Heart left ventricle (tissue), 16 donors: ENCODE measurements around the gene SNORC. TPM values are rescaled to one million over a fixed set of nuclear protein-coding genes. Genes with fewer than 3 reads are reported as not detected.

Experiments used
- ATAC-seq, 4 donors: fragments of 200-7000 bp; cut with Tn5 transposase; one replicate each; pipeline ENCODE4 v1.9.1; 2020 to 2022; ENCODE audit warnings: moderate library complexity in 4 of 4, mild to moderate bottlenecking in 3 of 4, moderate number of reproducible peaks in 1 of 4
- DNase-seq, 5 donors: peaks; one replicate each; pipeline ENCODE4 v3.0.0-alpha.2; 2020
- H3K27ac ChIP-seq, 12 donors: fragments of 200-600 bp; sonication (generic) in 4 of 12; one replicate each; pipeline versions ENCODE4 v1.5.0 to v1.8.0; 2016 to 2022; ENCODE audit warnings: mild to moderate bottlenecking in 2 of 12
- H3K27me3 ChIP-seq, 9 donors: fragments of 200-600 bp; sonication (generic) in 2 of 9; one replicate each; pipeline versions ENCODE4 v1.5.1 to v1.8.0; 2016 to 2022; ENCODE audit warnings: mild to moderate bottlenecking in 3 of 9
- H3K36me3 ChIP-seq, 9 donors: fragments of 200-600 bp; sonication (generic) in 2 of 9; one replicate each; pipeline versions ENCODE4 v1.5.0 to v1.8.0; 2018 to 2022; ENCODE audit warnings: mild to moderate bottlenecking in 2 of 9
- H3K4me1 ChIP-seq, 12 donors: fragments of 200-600 bp; sonication (generic) in 4 of 12; one replicate each; pipeline versions ENCODE4 v1.5.0 to v1.8.0; 2016 to 2022; ENCODE audit warnings: mild to moderate bottlenecking in 3 of 12
- H3K4me3 ChIP-seq, 12 donors: fragments of 200-600 bp; sonication (generic) in 4 of 12; one replicate each; pipeline versions ENCODE4 v1.5.0 to v1.8.0; 2017 to 2022; ENCODE audit warnings: mild to moderate bottlenecking in 9 of 12, moderate library complexity in 4 of 12
- H3K9me3 ChIP-seq, 12 donors: fragments of 200-600 bp; sonication (generic) in 4 of 12; one replicate each; pipeline versions ENCODE4 v1.5.0 to v1.8.0; 2016 to 2022; ENCODE audit warnings: mild to moderate bottlenecking in 1 of 12
- POLR2A ChIP-seq, 2 donors: fragments of 450-650 bp; IDR thresholded peaks; one replicate each; pipeline ENCODE4 v1.6.1; 2017; ENCODE audit warnings: antibody characterized with exemption in 2 of 2, mild to moderate bottlenecking in 2 of 2, moderate library complexity in 2 of 2
- WGBS, 4 donors: extraction: QIAGEN DNeasy Blood & Tissue Kit in 2 of 4; methylation state at CpG; one replicate each; pipeline versions ENCODE4 v1.1.5 to v1.1.7; 2013 to 2018; 5-methylcytosine and 5-hydroxymethylcytosine counted together
- intact Hi-C, 10 donors: fragments of 100-400 bp; cut with DNase I; formaldehyde crosslinking; loops; one replicate each; pipeline versions ENCODE4 v1.11.1 to v1.14.2; 2022
- polyA plus RNA-seq, 2 donors: library from polyadenylated mRNA; stranded (reverse); fragments of 200-250 nt; gene quantifications; one replicate each; pipeline ENCODE4 v1.2.3, GENCODE V29; 2013
- total RNA-seq, 9 donors: library from RNA; depleted of rRNA in 2 of 9; stranded (reverse); fragments of >200 nt in 2 of 9; fragmentation: NEBNext Ultra II Directional in 3 of 9; extraction: Animal tissue kit (Norgen Biotek cat#: 25700) in 3 of 9; gene quantifications; one replicate each; pipeline versions ENCODE4 v1.1.0 to v1.2.4, GENCODE V29; 2016 to 2023
- TF ChIP-seq, protein P1 (sequence below), 12 donors: fragments of 200-600 bp; sonication (generic) in 4 of 12; IDR thresholded peaks; one replicate each; pipeline versions ENCODE4 v1.5.0 to v1.8.0; 2018 to 2022; ENCODE audit warnings: antibody characterized with exemption in 12 of 12, mild to moderate bottlenecking in 5 of 12
- donor health status: ischemic (EF 13 %, LVEDD 7.1; RV severe dilation, severe dysfunction).
- donor health status: healthy with polysubstance abuse.
- donor health status: DM: no; HTN: yes; CAD: no.
- donor health status: DM: no; HTN: no; CAD: no.
- donor health status: ischemic (EF 25% LVEDD 6.9; RV normal size, moderate dysfunction).
- donor health status: ischemic (EF 25% LVEDD 5.7; RV mildly dilated, moderate dysfunction).
- donor health status: healthy.
- donor health status: DM: yes; HTN: yes; CAD: no.
- donor health status: ischemic (EF 35%, LVEDD 5.7; RV mildly dilated, moderate dysfunction).
- donor health status: nonischemic (EF 11% LVEDD 7.7; RV severe dilation, severe dysfunction).
- donor health status: DM: yes; HTN: yes; CAD: no.
- donor health status: PGD.
- donor health status: ischemic (EF 29% LVEDD 5.4; RV normal size, mild dysfunction).
- donor health status: nonischemic (EF 23%, LVEDD 6.1; RV moderate dilation, normal function).

Gene SNORC
- total and polyA plus RNA-seq, 11 donors: 0.38 to 2.9 (median 0.74) TPM

DNA sequence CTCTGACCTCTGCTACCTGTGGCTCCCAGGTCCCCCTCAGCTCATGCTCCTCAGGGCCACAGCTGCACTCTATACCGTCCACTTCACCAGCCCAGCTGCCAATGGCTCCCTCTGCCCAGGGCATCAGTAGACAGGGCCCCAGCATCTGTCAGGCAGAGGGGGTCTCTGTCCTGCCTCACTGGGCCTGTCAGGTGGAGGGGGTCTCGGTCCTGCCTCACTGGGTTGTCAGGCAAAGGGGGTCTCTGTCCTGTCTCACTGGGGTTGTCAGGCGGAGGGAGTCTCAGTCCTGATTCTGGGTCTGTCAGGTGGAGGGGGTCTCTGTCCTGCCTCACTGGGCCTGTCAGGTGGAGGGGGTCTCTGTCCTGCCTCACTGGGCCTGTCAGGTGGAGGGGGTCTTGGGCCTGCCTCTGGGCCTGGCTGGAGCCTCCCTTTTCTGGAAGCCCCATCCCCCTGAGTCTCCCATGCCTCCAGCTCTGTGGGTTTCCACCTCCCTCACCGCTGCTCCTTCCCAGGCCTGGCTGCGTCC, 19.9 kb downstream of the SNORC start:
- no peak for DNase-seq
- ATAC-seq: no peak
- no peak for TF ChIP-seq POLR2A (IDR thresholded peaks at IDR 0.05)
- TF ChIP-seq, protein P1, sequence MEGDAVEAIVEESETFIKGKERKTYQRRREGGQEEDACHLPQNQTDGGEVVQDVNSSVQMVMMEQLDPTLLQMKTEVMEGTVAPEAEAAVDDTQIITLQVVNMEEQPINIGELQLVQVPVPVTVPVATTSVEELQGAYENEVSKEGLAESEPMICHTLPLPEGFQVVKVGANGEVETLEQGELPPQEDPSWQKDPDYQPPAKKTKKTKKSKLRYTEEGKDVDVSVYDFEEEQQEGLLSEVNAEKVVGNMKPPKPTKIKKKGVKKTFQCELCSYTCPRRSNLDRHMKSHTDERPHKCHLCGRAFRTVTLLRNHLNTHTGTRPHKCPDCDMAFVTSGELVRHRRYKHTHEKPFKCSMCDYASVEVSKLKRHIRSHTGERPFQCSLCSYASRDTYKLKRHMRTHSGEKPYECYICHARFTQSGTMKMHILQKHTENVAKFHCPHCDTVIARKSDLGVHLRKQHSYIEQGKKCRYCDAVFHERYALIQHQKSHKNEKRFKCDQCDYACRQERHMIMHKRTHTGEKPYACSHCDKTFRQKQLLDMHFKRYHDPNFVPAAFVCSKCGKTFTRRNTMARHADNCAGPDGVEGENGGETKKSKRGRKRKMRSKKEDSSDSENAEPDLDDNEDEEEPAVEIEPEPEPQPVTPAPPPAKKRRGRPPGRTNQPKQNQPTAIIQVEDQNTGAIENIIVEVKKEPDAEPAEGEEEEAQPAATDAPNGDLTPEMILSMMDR (IDR thresholded peaks at IDR 0.05): no peak
- H3K27ac ChIP-seq: no peak overlapping the region
- intact Hi-C loops: loop anchor here in 1 of 10 donors (10.0 kb wide), 1 partner anchor 135 kb away; no protein-coding TSS in a partner anchor
- no peaks in the 10 kb centered on the region for H3K36me3 ChIP-seq
- WGBS, 4 donors: 89 to 99% (median 94%) methylated on average over 3 to 5 of the region's 5 CpGs
- no peaks in the 10 kb centered on the region for H3K9me3 ChIP-seq
- H3K4me1 ChIP-seq: peaks cover 0 to 6% (median 0%) of the 10 kb centered on the region in 12 donors
- H3K4me3 ChIP-seq: no peak overlapping the region
- peaks cover 0 to 23% (median 0%) of the 10 kb centered on the region in 9 donors for H3K27me3 ChIP-seq

DNA sequence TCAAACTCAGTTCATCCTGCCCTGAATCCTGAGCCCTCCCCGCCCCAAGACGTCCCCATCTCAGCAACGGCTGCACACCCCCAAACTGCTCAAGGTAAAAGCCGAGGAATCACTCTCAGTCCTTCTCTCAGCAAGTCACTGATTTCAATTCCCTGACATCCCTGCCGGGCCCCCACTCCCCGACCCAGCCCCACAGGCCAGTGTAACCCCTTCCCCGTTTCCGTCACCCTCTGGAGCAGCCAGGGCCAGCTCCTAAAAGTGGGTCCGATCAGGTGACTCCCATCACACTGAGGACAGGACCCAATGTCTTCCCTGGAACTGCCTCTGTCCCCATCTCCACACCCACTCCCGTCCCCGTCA, 20.5 kb downstream of the SNORC start:
- Histone ChIP-seq H3K9me3 (no peaks in the 10 kb centered on the region), H3K36me3 (no peaks in the 10 kb centered on the region), H3K27ac (no peak overlapping the region), H3K4me1 (peaks cover 0 to 6% (median 0%) of the 10 kb centered on the region in 12 donors), H3K4me3 (no peak overlapping the region), H3K27me3 (peaks cover 0 to 22% (median 0%) of the 10 kb centered on the region in 9 donors)
- intact Hi-C loops: no loop called here
- no peak for ATAC-seq
- no peak for DNase-seq
- TF ChIP-seq POLR2A (IDR thresholded peaks at IDR 0.05): no peak
- WGBS, 4 donors: 77 to 83% (median 81%) methylated on average over 11 of the region's 11 CpGs

DNA sequence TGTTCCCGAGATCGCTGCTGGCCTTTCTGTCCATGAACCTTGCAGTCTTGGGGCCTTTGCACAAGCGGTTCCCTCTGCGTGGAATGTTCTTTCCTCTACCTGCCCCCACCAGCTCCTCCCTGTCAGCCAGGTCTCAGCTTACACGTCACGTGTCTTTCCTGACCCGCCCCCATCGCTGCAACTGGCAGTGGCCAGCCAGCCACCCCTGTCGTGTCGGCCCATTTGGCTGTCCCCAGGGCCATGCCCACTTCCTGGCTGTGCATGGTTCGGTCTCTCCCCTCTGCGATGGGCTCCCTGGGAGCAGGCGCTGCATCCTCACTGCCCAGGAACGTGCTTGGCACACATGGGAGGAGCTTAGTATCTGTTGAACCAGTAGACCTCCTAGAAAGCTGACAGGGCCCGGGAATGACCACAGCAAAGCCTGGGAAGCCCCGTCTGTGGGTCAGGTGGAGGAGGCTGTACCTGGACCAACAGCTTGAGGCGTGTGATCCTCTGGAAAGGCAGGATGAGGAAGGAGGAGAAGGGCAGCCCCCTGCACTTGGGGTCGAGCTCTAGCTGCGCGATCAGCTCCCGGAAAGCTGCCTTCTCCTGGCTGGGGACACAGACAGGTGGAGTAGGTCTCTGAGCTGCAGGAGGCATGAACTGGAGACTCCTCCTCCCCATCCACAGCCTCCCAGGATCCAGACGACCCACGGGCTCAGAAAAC, 21.0 kb downstream of the SNORC start:
- peaks cover 0 to 6% (median 0%) of the 10 kb centered on the region in 12 donors for H3K4me1 ChIP-seq
- 25 to 39% (median 28%) methylated on average over 22 to 23 of the region's 23 CpGs for WGBS, 4 donors
- ATAC-seq (peak in 3 of 4 donors; percentile 31 to 52 (median 44)), DNase-seq (no peak)
- no peak overlapping the region for H3K4me3 ChIP-seq
- H3K27me3 ChIP-seq: peaks cover 0 to 22% (median 0%) of the 10 kb centered on the region in 9 donors
- H3K36me3 ChIP-seq: no peaks in the 10 kb centered on the region
- H3K27ac ChIP-seq: no peak overlapping the region
- TF ChIP-seq, protein P1 (IDR thresholded peaks at IDR 0.05): no peak
- no peak for TF ChIP-seq POLR2A (IDR thresholded peaks at IDR 0.05)
- intact Hi-C loops: no loop called here
- no peaks in the 10 kb centered on the region for H3K9me3 ChIP-seq

DNA sequence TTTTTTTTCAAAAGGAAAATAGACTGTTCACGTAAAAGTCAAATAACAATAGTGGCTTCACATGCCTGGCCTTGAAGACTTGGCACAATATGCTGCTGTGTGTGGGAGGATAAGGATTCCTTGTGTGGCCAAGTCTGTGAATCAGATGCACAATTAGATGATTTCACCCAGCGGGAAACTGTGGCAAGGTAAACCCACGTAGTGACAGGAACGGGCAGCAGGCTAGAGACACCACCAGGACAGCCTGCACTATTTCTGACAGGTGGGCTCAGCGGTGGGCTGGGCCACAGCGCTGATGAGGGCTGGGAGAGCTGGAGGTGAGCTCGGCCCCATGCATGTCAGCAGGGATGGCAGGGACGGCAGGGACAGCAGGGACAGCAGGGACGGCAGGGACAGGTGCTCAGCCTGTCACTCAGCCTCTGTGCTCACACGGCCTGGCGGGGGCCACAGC, 21.6 kb downstream of the SNORC start:
- no peak overlapping the region for H3K27ac ChIP-seq

More for the DNA sequence above, 21.6 kb downstream of the SNORC start:
- TF ChIP-seq POLR2A (IDR thresholded peaks at IDR 0.05): no peak
- TF ChIP-seq, protein P1 (IDR thresholded peaks at IDR 0.05): no peak
- Histone ChIP-seq H3K4me3 (no peak overlapping the region), H3K36me3 (no peaks in the 10 kb centered on the region), H3K4me1 (peaks cover 0 to 6% (median 0%) of the 10 kb centered on the region in 12 donors), H3K27me3 (peaks cover 0 to 22% (median 0%) of the 10 kb centered on the region in 9 donors), H3K9me3 (no peaks in the 10 kb centered on the region)
- intact Hi-C loops: no loop called here
- 56 to 63% (median 59%) methylated on average over 10 to 11 of the region's 11 CpGs for WGBS, 4 donors
- peak in 1 of 4 donors; percentile 10 for ATAC-seq
- peak in 1 of 5 donors; percentile 13 for DNase-seq
